Spleen (tissue), 7 donors: ENCODE measurements around the gene SIRPA.

Experiments used
- CTCF ChIP-seq, 11 experiments: fragments of 200-600 bp in 7 of 11; fragments of 450-650 bp in 4 of 11; sonication (generic) in 4 of 11; IDR thresholded peaks in 8 of 11; conservative IDR thresholded peaks in 3 of 11; 1 replicate in 7 of 11; 2 replicates in 4 of 11; pipeline versions ENCODE4 v1.4.0 to v1.8.0; 2016 to 2021; ENCODE audit warnings: antibody characterized with exemption in 11 of 11, inconsistent platforms in 4 of 11, mild to moderate bottlenecking in 1 of 11
- POLR2A ChIP-seq, 3 donors: fragments of 450-650 bp; IDR thresholded peaks; one replicate each; pipeline ENCODE4 v1.5.1; 2017; ENCODE audit warnings: antibody characterized with exemption in 3 of 3, mild to moderate bottlenecking in 1 of 3
- donor health status: DM: no; HTN: no; CAD: no; lungs with moderate emphysema.
- donor health status: DM: no; HTN: no; CAD: no.
- donor health status: DM: no; HTN: no; CAD: no.

GRCh38 chr20:1897541-1897940 lies 2.3 kb downstream of the SIRPA start:
- no peak for TF ChIP-seq CTCF (IDR thresholded peaks at IDR 0.05 in 8 of 11, conservative IDR thresholded peaks at IDR 0.05 in 3 of 11)
- TF ChIP-seq POLR2A (IDR thresholded peaks at IDR 0.05), result no peak
